PC-3 (cell line): Measurements from ENCODE around the gene ST7. TPM values are rescaled to one million over a fixed set of nuclear protein-coding genes. Genes with fewer than 3 reads are reported as not detected.
A peak's percentile ranks its signal among the peaks of the same experiment; 100 is the strongest.

ENCODE experiments used
- ATAC-seq: fragments of 200-7000 bp; cut with Tn5 transposase; 2 replicates; pipeline ENCODE4 v1.9.1; 2020; ENCODE audit warnings: mild to moderate bottlenecking, moderate library complexity
- BruUV-seq: library from RNA; stranded (reverse); fragments of 400-500 nt; replicated peaks from 2 replicates; lab custom pipeline; 2021; lab: Mats Ljungman, UMichigan
- CTCF ChIA-PET: fragments of 300-600 bp; sonication (Branson Sonifier 250); formaldehyde crosslinking; loops from one replicate; lab custom pipeline; 2022; ENCODE audit warnings: antibody characterized with exemption; lab: Charles Lee
- POLR2A ChIA-PET: fragments of 300-600 bp; sonication (Branson Sonifier 250); formaldehyde crosslinking; loops from one replicate; lab custom pipeline; 2022; ENCODE audit warnings: antibody characterized with exemption; ENCODE audit not compliant: unreplicated experiment; lab: Charles Lee
- DNase-seq: peaks from one replicate; pipeline ENCODE4 v3.0.0-alpha.2; 2015
- H2AFZ ChIP-seq: fragments of 300-600 bp; sonication (generic); 2 replicates; pipeline ENCODE4 v1.6.0; 2016; ENCODE audit warnings: antibody characterized with exemption, low read length
- H3F3A ChIP-seq: fragments of 300-600 bp; sonication (generic); one replicate; pipeline ENCODE4 v1.6.0; 2017; ENCODE audit warnings: antibody characterized with exemption, low read length, control low read depth, mild to moderate bottlenecking; ENCODE audit not compliant: unreplicated experiment
- H3K27ac ChIP-seq: fragments of 300-600 bp; sonication (generic); 2 replicates; pipeline ENCODE4 v1.5.1; 2016; ENCODE audit warnings: mild to moderate bottlenecking, low read length
- H3K27me3 ChIP-seq: fragments of 300-600 bp; sonication (generic); 2 replicates; pipeline ENCODE4 v1.6.1; 2016; ENCODE audit warnings: low read length, mixed read lengths
- H3K36me3 ChIP-seq: fragments of 300-600 bp; sonication (generic); 2 replicates; pipeline ENCODE4 v1.6.1; 2016; ENCODE audit warnings: low read depth, mixed run types, low read length, mixed read lengths
- H3K4me1 ChIP-seq: fragments of 300-600 bp; sonication (generic); 2 replicates; pipeline ENCODE4 v1.5.1; 2016; ENCODE audit warnings: low read length; ENCODE audit not compliant: insufficient read depth
- H3K4me2 ChIP-seq: fragments of 300-600 bp; sonication (generic); 2 replicates; pipeline ENCODE4 v1.6.0; 2016; ENCODE audit warnings: low read length
- H3K4me3 ChIP-seq: fragments of 300-600 bp; sonication (generic); 2 replicates; pipeline ENCODE4 v1.5.1; 2016; ENCODE audit warnings: mild to moderate bottlenecking, low read length, mixed read lengths
- H3K79me2 ChIP-seq: fragments of 300-600 bp; sonication (generic); 2 replicates; pipeline ENCODE4 v1.6.1; 2017; ENCODE audit warnings: low read length, mixed read lengths
- H3K9ac ChIP-seq: fragments of 300-600 bp; sonication (generic); 2 replicates; pipeline ENCODE4 v1.6.0; 2016; ENCODE audit warnings: mild to moderate bottlenecking, low read length
- H3K9me2 ChIP-seq: fragments of 300-600 bp; sonication (generic); replicated peaks from 2 replicates; pipeline ENCODE4 v1.6.1; 2016; ENCODE audit warnings: mixed run types, low read length, mixed read lengths
- H3K9me3 ChIP-seq: fragments of 300-600 bp; sonication (generic); 2 replicates; pipeline ENCODE4 v1.6.1; 2016; ENCODE audit warnings: low read length, mixed read lengths
- H4K20me1 ChIP-seq: fragments of 300-600 bp; sonication (generic); 2 replicates; pipeline ENCODE4 v1.6.1; 2016; ENCODE audit warnings: low read length, mixed read lengths
- CTCF ChIP-seq: fragments of 300-600 bp; sonication (generic); conservative IDR thresholded peaks from 2 replicates; pipeline ENCODE4 v1.5.1; 2017; ENCODE audit warnings: antibody characterized with exemption, low read depth, mild to moderate bottlenecking, low read length
- EZH2 ChIP-seq: fragments of 300-600 bp; sonication (generic); IDR thresholded peaks from one replicate; pipeline ENCODE4 v1.6.1; 2017; ENCODE audit warnings: antibody characterized with exemption, mild to moderate bottlenecking, low read length; ENCODE audit not compliant: unreplicated experiment
- EZH2phosphoT487 ChIP-seq: fragments of 300-600 bp; sonication (generic); IDR thresholded peaks from 2 replicates; pipeline ENCODE4 v1.6.1; 2018; ENCODE audit warnings: mild to moderate bottlenecking, antibody characterized with exemption, low read length, borderline replicate concordance
- intact Hi-C: fragments of 100-400 bp; cut with micrococcal nuclease; formaldehyde crosslinking; loops from 2 replicates; pipeline ENCODE4 v1.9.0; 2023
- total RNA-seq: library from RNA; depleted of rRNA; stranded (reverse); fragments of >200 nt; gene quantifications from 2 replicates; pipeline ENCODE4 v1.2.3, GENCODE V29; 2014

ST7 gene
- total RNA-seq, 1 experiment from 2014 or later: 19.7 TPM

- Histone ChIP-seq H3K4me1 (peaks cover 33% of the 10 kb centered on the region), H4K20me1 (no peaks in the 10 kb centered on the region), H3F3A (peaks cover 17% of the 10 kb centered on the region), H2AFZ (peak overlapping the region; percentile 61), H3K27ac (peak overlapping the region; percentile 98), H3K9ac (peak overlapping the region; percentile 84), H3K9me2 (no peaks in the 10 kb centered on the region), H3K9me3 (no peaks in the 10 kb centered on the region), H3K4me2 (peak overlapping the region; percentile 90), H3K36me3 (no peaks in the 10 kb centered on the region; the same call in 1 of the 2 replicates), H3K4me3 (peak overlapping the region; percentile 59), H3K79me2 (no peaks in the 10 kb centered on the region), H3K27me3 (no peaks in the 10 kb centered on the region)
- BruUV-seq: no TSS peak
- ChIA-PET CTCF (interaction anchor here (0.5 kb wide), 1 partner anchor 202 kb away, joined by 4 read pairs; no protein-coding TSS in a partner anchor), POLR2A (interaction anchor here (0.6 kb wide), 3 partner anchors 13 to 264 kb away, joined by 3 to 4 read pairs (median 4); no protein-coding TSS in a partner anchor)
- intact Hi-C loops: loop anchor here (1.0 to 5.0 kb wide), 3 partner anchors 25 to 138 kb away; no protein-coding TSS in a partner anchor
- DNase-seq: peak; percentile 93
- ATAC-seq: peak; percentile 97
- TF ChIP-seq EZH2 (no peak), EZH2phosphoT487 (no peak), CTCF (no peak)
Measured at GRCh38 chr7:117132321-117133120, 179.2 kb downstream of the ST7 start.

GRCh38 chr7:117133125-117133524, 179.8 kb downstream of the ST7 start:
- Histone ChIP-seq H3K27ac (peak overlapping the region; percentile 98), H3K9me3 (no peaks in the 10 kb centered on the region), H3K27me3 (no peaks in the 10 kb centered on the region), H3K9me2 (no peaks in the 10 kb centered on the region), H2AFZ (peak overlapping the region; percentile 61), H4K20me1 (no peaks in the 10 kb centered on the region), H3K4me1 (peaks cover 33% of the 10 kb centered on the region), H3K79me2 (no peaks in the 10 kb centered on the region), H3K4me2 (peak overlapping the region; percentile 90), H3F3A (peaks cover 17% of the 10 kb centered on the region), H3K36me3 (no peaks in the 10 kb centered on the region; the same call in 1 of the 2 replicates), H3K4me3 (peak overlapping the region; percentile 59), H3K9ac (peak overlapping the region; percentile 84)
- no peak for DNase-seq
- CTCF ChIA-PET: interaction anchor here (0.5 kb wide), 1 partner anchor 203 kb away, joined by 4 read pairs; no protein-coding TSS in a partner anchor
- no peak; the same call in 1 of the 2 replicates for ATAC-seq
- POLR2A ChIA-PET: interaction anchor here (0.6 kb wide), 2 partner anchors 12 to 175 kb away, joined by 3 to 4 read pairs; no protein-coding TSS in a partner anchor
- TF ChIP-seq EZH2phosphoT487 (no peak), EZH2 (no peak), CTCF (no peak)
- intact Hi-C loops: loop anchor here (5.0 kb wide), 1 partner anchor 79 kb away; no protein-coding TSS in a partner anchor
- TSS peak; percentile 19 for BruUV-seq
